Liver (tissue), 3 donors: ENCODE results near the gene CRK.

Experiments used
- GABPA ChIP-seq, 2 donors: IDR thresholded peaks in 1 of 2; conservative IDR thresholded peaks in 1 of 2; 2 replicates each; pipeline ENCODE4 v1.6.1; 2016; ENCODE audit warnings: antibody characterized with exemption in 2 of 2, mild to moderate bottlenecking in 1 of 2, moderate library complexity in 1 of 2
- SP1 ChIP-seq: IDR thresholded peaks from 2 replicates; pipeline ENCODE4 v1.6.1; 2018; ENCODE audit warnings: antibody characterized with exemption, mild to moderate bottlenecking
- TAF1 ChIP-seq: conservative IDR thresholded peaks from 2 replicates; pipeline ENCODE4 v1.6.1; 2016; ENCODE audit warnings: antibody characterized with exemption, mild to moderate bottlenecking
- TF ChIP-seq, protein P1 (sequence below): fragments of 150-350 bp; IDR thresholded peaks from 2 replicates; pipeline ENCODE4 v1.5.1; 2017; ENCODE audit warnings: improper control_type of control experiment, low read depth, low read length; ENCODE audit not compliant: missing input control
- TF ChIP-seq, protein P2 (sequence below): IDR thresholded peaks from 2 replicates; pipeline ENCODE4 v1.6.1; 2016; ENCODE audit warnings: antibody characterized with exemption
- TF ChIP-seq, protein P3 (sequence below): IDR thresholded peaks from 2 replicates; pipeline ENCODE4 v1.6.1; 2016; ENCODE audit warnings: antibody characterized with exemption, mild to moderate bottlenecking
- donor health status: healthy.
- donor health status: healthy.

DNA sequence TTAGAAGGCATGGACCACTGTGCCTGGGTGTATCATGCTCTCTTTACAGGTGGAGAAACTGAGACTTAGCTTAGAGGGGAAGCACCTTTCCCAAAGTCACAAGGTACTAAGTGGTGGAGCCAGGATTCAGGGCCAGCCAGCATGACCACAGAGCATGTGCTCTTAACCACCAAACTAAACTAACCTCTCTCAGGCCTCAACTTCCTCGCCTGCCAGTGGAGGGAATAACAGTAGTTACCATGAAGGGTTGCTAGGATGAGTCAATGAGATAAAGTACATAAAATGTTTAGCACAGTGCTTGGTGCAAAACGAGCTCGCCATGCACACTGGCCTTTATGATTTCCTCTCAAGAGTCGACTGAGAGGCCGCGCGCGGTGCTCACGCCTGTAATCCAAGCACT is 42.8 kb upstream of the CRK start:
- TF ChIP-seq TAF1 = no peak
- TF ChIP-seq, protein P1, sequence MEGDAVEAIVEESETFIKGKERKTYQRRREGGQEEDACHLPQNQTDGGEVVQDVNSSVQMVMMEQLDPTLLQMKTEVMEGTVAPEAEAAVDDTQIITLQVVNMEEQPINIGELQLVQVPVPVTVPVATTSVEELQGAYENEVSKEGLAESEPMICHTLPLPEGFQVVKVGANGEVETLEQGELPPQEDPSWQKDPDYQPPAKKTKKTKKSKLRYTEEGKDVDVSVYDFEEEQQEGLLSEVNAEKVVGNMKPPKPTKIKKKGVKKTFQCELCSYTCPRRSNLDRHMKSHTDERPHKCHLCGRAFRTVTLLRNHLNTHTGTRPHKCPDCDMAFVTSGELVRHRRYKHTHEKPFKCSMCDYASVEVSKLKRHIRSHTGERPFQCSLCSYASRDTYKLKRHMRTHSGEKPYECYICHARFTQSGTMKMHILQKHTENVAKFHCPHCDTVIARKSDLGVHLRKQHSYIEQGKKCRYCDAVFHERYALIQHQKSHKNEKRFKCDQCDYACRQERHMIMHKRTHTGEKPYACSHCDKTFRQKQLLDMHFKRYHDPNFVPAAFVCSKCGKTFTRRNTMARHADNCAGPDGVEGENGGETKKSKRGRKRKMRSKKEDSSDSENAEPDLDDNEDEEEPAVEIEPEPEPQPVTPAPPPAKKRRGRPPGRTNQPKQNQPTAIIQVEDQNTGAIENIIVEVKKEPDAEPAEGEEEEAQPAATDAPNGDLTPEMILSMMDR = no peak
- no peak for TF ChIP-seq SP1
- TF ChIP-seq GABPA (IDR thresholded peaks at IDR 0.05 in 1 of 2, conservative IDR thresholded peaks at IDR 0.05 in 1 of 2) = no peak
- TF ChIP-seq, protein P2, sequence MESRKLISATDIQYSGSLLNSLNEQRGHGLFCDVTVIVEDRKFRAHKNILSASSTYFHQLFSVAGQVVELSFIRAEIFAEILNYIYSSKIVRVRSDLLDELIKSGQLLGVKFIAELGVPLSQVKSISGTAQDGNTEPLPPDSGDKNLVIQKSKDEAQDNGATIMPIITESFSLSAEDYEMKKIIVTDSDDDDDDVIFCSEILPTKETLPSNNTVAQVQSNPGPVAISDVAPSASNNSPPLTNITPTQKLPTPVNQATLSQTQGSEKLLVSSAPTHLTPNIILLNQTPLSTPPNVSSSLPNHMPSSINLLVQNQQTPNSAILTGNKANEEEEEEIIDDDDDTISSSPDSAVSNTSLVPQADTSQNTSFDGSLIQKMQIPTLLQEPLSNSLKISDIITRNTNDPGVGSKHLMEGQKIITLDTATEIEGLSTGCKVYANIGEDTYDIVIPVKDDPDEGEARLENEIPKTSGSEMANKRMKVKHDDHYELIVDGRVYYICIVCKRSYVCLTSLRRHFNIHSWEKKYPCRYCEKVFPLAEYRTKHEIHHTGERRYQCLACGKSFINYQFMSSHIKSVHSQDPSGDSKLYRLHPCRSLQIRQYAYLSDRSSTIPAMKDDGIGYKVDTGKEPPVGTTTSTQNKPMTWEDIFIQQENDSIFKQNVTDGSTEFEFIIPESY = no peak
- TF ChIP-seq, protein P3, sequence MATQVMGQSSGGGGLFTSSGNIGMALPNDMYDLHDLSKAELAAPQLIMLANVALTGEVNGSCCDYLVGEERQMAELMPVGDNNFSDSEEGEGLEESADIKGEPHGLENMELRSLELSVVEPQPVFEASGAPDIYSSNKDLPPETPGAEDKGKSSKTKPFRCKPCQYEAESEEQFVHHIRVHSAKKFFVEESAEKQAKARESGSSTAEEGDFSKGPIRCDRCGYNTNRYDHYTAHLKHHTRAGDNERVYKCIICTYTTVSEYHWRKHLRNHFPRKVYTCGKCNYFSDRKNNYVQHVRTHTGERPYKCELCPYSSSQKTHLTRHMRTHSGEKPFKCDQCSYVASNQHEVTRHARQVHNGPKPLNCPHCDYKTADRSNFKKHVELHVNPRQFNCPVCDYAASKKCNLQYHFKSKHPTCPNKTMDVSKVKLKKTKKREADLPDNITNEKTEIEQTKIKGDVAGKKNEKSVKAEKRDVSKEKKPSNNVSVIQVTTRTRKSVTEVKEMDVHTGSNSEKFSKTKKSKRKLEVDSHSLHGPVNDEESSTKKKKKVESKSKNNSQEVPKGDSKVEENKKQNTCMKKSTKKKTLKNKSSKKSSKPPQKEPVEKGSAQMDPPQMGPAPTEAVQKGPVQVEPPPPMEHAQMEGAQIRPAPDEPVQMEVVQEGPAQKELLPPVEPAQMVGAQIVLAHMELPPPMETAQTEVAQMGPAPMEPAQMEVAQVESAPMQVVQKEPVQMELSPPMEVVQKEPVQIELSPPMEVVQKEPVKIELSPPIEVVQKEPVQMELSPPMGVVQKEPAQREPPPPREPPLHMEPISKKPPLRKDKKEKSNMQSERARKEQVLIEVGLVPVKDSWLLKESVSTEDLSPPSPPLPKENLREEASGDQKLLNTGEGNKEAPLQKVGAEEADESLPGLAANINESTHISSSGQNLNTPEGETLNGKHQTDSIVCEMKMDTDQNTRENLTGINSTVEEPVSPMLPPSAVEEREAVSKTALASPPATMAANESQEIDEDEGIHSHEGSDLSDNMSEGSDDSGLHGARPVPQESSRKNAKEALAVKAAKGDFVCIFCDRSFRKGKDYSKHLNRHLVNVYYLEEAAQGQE = no peak
